Coronary artery (tissue), 2 donors: ENCODE results near the gene HCAR1.

Experiments used
- DNase-seq: peaks from one replicate; pipeline ENCODE4 v3.0.0-alpha.2; 2017; ENCODE audit warnings: low spot score
- H3K27ac ChIP-seq, 2 donors: fragments of 200-600 bp; sonication (generic); one replicate each; pipeline ENCODE4 v1.5.1; 2016 to 2019
- H3K4me3 ChIP-seq: fragments of 200-600 bp; sonication (generic); 2 replicates; pipeline ENCODE4 v1.5.1; 2016; ENCODE audit warnings: mild to moderate bottlenecking, moderate library complexity
- CTCF ChIP-seq: fragments of 200-600 bp; sonication (generic); IDR thresholded peaks from one replicate; pipeline ENCODE4 v1.5.1; 2019; ENCODE audit warnings: antibody characterized with exemption

HCAR1 gene

DNA sequence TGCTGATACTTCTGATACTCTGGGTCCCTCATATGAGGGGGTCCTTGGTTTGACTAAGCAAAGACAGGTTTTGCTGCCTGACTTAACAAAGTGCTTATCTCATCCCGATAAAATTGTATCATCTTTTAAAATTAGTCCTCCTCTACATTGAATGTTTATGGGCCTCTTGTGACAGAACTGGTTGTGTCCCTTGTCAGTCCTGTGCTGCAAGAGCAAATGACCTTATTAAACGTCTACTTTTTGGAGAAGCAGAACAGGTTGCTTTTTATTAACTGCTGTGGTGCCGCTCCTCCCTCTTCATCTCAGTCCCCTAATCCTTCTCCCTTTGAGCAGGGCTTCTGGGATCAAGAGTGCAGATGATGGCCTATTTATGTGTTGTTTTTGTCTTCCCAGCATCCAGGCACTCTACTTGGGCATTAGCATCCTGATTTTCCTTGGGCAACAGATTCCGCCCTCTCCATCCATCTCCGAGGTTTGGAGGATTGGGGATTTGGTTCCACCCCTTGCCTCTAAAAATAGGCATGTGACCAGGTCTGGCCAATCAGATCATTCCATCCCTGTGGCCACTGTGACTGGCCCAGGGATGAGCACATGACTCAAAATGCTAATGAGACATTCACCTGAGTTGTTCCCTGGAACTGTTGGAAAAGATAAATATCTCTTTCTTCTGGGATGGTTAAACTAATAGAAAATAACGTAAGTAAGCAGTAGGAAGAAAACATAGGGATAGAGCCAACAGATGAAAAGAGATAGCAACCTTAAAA is 19.1 kb upstream of the HCAR1 start:
- no peak for TF ChIP-seq CTCF
- H3K4me3 ChIP-seq, result no peak overlapping the region
- no peak for DNase-seq
- H3K27ac ChIP-seq, result no peak overlapping the region

GRCh38 chr12:122747224-122748135 is 16.8 kb upstream of the HCAR1 start:
- DNase-seq, result no peak
- H3K27ac ChIP-seq, result no peak overlapping the region
- H3K4me3 ChIP-seq, result no peak overlapping the region
- TF ChIP-seq CTCF, result no peak

- DNase-seq, result no peak
- TF ChIP-seq CTCF, result no peak
- Histone ChIP-seq H3K27ac (no peak overlapping the region), H3K4me3 (no peak overlapping the region)
Measured at GRCh38 chr12:122743895-122744525, 13.4 kb upstream of the HCAR1 start.

DNA sequence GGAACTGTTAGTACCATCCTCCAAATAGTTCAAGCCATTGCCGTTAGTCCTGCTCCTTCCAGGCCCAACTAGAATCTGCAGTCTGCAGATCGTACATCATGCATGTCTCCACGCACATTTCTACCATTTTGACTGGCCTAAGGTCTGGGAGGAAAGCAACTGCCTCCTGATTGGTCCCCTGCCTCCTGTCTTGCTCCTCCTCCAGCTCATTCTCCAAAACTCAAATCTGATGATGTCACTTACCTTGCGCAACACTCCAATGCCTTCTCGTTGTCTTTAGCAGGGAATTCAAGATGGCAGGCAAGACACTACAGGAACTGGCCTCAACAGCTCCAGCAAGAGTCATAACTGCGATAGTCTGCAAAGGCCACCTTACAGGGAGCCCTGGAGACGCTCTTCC is 9.7 kb upstream of the HCAR1 start:
- Histone ChIP-seq H3K27ac (no peak overlapping the region), H3K4me3 (no peak overlapping the region)
- no peak for TF ChIP-seq CTCF
- DNase-seq, result no peak

DNA sequence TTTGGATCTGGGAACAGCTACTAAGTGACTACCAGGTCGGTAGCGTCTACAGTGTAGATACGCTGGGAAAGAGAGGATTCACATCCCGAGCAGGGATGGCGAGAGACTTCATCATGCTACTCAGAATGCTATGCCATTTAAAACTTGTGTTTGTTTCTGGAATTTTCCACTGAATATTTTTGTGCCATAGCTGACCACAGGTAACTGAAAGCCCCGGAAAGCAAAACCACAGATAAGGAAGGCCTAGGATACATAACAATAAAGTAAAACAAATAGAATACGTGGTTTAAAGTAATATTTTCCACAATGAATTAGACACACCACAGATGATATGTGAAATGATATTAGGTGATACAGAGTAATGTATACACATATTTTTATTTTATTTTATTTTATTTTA is 7.9 kb upstream of the HCAR1 start:
- Histone ChIP-seq H3K27ac (no peak overlapping the region), H3K4me3 (no peak overlapping the region)
- DNase-seq, result no peak
- no peak for TF ChIP-seq CTCF

DNA sequence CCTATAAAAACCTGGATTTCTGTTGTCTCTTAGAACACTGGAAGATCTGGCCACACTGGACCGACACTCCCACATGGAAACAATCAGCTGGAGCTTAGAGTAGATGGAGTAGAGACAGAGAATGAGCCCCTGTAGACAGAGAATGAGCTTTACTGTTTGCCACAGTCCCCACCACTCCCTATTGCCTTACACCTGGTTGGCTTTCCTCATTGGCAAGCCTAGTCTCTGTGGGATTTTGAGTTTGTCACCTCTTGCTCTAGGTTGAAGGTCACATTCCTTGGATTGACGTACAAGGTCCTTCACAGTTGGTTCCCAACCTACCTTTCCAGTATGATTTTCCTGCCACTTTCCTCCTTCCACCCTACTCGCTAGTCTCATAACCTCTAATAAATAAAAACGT is 2.0 kb upstream of the HCAR1 start:
- H3K27ac ChIP-seq, result no peak overlapping the region
- TF ChIP-seq CTCF, result no peak

More for the DNA sequence above, 2.0 kb upstream of the HCAR1 start:
- no peak for DNase-seq
- no peak overlapping the region for H3K4me3 ChIP-seq
